ENCODE results near the gene TRMT11.

DNA sequence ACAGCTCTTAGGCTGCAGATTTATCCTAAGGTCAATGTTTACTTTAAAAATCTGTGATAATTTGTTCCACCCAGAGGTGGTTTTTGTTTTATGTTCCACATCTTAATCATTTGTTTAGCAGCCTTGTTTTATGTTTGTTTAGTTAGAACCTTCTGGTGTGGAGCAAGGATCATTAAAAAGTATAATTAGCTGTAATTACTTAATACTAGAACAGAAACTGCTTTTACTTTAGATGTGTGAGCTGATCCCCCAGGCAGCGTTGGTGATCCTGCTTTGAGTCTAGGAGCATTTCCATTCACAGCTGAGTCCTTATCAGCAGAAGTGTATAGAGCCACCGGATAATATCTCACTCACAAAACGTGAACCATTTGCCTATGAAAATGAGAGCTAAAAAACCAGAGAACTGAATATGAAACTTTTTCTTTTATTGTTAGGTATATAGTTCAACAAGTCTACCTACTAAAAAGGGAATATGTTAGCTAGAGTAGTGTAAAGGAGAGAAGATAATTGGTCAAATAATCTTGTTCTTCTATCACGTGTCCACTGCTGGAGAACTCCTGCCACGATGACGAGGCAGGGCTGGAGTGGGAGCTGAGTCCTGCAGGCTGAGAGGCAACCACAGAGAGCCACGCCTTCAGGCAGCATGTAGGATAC, 78.5 kb downstream of the TRMT11 start:
- TF ChIP-seq POLR2A (IDR thresholded peaks at IDR 0.05; ENCODE audit: low read depth) (no peak), POLR2AphosphoS5 (IDR thresholded peaks at IDR 0.05) (no peak), CTCF (IDR thresholded peaks at IDR 0.05) (no peak), EP300 (IDR thresholded peaks at IDR 0.05) (no peak)

Data from esophagus muscularis mucosa (tissue), 4 donors.